PC-9 (cell line): Measurements from ENCODE around the gene ZNF134. TPM values are rescaled to one million over a fixed set of nuclear protein-coding genes. Genes with fewer than 3 reads are reported as not detected.

Experiments
- BruUV-seq: library from RNA; stranded (reverse); fragments of 400-500 nt; replicated peaks from 2 replicates; lab custom pipeline; 2021; lab: Mats Ljungman, UMichigan
- CTCF ChIA-PET: fragments of 300-600 bp; sonication (Branson Sonifier 250); formaldehyde crosslinking; loops from one replicate; lab custom pipeline; 2022; ENCODE audit warnings: antibody characterized with exemption; lab: Charles Lee
- POLR2A ChIA-PET: fragments of 300-600 bp; sonication (Branson Sonifier 250); formaldehyde crosslinking; loops from one replicate; lab custom pipeline; 2022; ENCODE audit warnings: antibody characterized with exemption; ENCODE audit not compliant: unreplicated experiment; lab: Charles Lee
- DNase-seq, 2 experiments: peaks; one replicate each; pipeline versions ENCODE4 v3.0.0 to v3.0.0-alpha.2; 2015 to 2022; ENCODE audit warnings: mixed read lengths in 1 of 2
- H2AFZ ChIP-seq: fragments of 200-600 bp; sonication (generic); 2 replicates; pipeline ENCODE4 v1.8.1; 2017; ENCODE audit warnings: antibody characterized with exemption
- H3F3A ChIP-seq: fragments of 200-600 bp; sonication (generic); 2 replicates; pipeline ENCODE4 v1.8.1; 2017; ENCODE audit warnings: antibody characterized with exemption, mild to moderate bottlenecking, low read depth; ENCODE audit not compliant: insufficient read depth
- H3K27ac ChIP-seq: fragments of 200-600 bp; sonication (generic); 2 replicates; pipeline ENCODE4 v1.6.1; 2016; ENCODE audit warnings: mixed run types
- H3K27me3 ChIP-seq: fragments of 200-600 bp; sonication (generic); 2 replicates; pipeline ENCODE4 v1.6.1; 2016; ENCODE audit warnings: low read depth, mixed run types; ENCODE audit not compliant: insufficient read depth
- H3K36me3 ChIP-seq: fragments of 200-600 bp; sonication (generic); 2 replicates; pipeline ENCODE4 v1.6.1; 2016; ENCODE audit warnings: low read depth, mixed run types
- H3K4me1 ChIP-seq: fragments of 200-600 bp; sonication (generic); replicated peaks from 2 replicates; pipeline ENCODE4 v1.6.1; 2016; ENCODE audit warnings: mixed run types; ENCODE audit not compliant: insufficient read depth
- H3K4me2 ChIP-seq: fragments of 200-600 bp; sonication (generic); 2 replicates; pipeline ENCODE4 v1.6.1; 2017; ENCODE audit warnings: mixed run types
- H3K4me3 ChIP-seq: fragments of 200-600 bp; sonication (generic); 2 replicates; pipeline ENCODE4 v1.6.1; 2016; ENCODE audit warnings: mixed run types
- H3K79me2 ChIP-seq: fragments of 200-600 bp; sonication (generic); 2 replicates; pipeline ENCODE4 v1.6.1; 2017; ENCODE audit warnings: low read depth, mixed run types
- H3K9me2 ChIP-seq: fragments of 200-600 bp; sonication (generic); 2 replicates; pipeline ENCODE4 v1.8.1; 2017; ENCODE audit warnings: mild to moderate bottlenecking; ENCODE audit not compliant: insufficient read depth
- H3K9me3 ChIP-seq: fragments of 200-600 bp; sonication (generic); 2 replicates; pipeline ENCODE4 v1.8.1; 2016; ENCODE audit warnings: low read depth; ENCODE audit not compliant: insufficient read depth
- H4K20me1 ChIP-seq: fragments of 200-600 bp; sonication (generic); 2 replicates; pipeline ENCODE4 v1.8.1; 2017; ENCODE audit not compliant: insufficient read depth
- intact Hi-C: fragments of 100-400 bp; cut with micrococcal nuclease; formaldehyde crosslinking; loops from one replicate; pipeline ENCODE4 v1.10.0; 2022; ENCODE audit not compliant: unreplicated experiment
- total RNA-seq: library from RNA; stranded (reverse); gene quantifications from 2 replicates; pipeline ENCODE4 v1.2.3, GENCODE V29; 2021
- TF ChIP-seq, protein P1 (sequence below): fragments of 200-600 bp; sonication (generic); conservative IDR thresholded peaks from 2 replicates; pipeline ENCODE4 v1.6.1; 2017; ENCODE audit warnings: mixed run types, antibody characterized with exemption, mild to moderate bottlenecking, moderate library complexity

The ZNF134 gene
- total RNA-seq, 1 experiment from 2014 or later: 16.5 TPM

DNA sequence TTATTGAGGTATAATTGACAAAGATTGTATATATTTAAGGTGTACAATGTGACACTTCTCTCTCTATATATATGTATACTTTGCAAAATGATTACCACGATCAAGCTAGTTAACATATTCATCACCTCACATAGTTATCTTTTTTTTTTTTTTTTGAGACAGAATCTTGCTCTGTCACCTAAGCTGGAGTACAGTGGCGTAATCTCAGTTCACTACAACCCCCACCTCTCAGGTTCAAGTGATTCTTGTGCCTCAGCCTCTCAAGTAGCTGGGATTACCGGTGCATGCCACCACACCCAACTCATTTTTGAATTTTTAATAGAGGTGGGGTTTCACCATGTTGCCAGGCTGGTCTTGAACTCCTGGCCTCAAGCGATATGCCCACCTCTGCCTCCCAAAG, 58.4 kb downstream of the ZNF134 start:
- Histone ChIP-seq H3K4me3 (no peak overlapping the region), H2AFZ (no peak overlapping the region), H3K9me2 (no peaks in the 10 kb centered on the region), H3K9me3 (no peaks in the 10 kb centered on the region), H3F3A (no peaks in the 10 kb centered on the region), H3K27ac (no peak overlapping the region), H3K36me3 (no peaks in the 10 kb centered on the region), H3K27me3 (peaks cover 9% of the 10 kb centered on the region), H3K4me2 (no peak overlapping the region), H3K79me2 (no peaks in the 10 kb centered on the region), H4K20me1 (no peaks in the 10 kb centered on the region), H3K4me1 (no peaks in the 10 kb centered on the region)
- BruUV-seq: no TSS peak
- CTCF ChIA-PET: no interaction called here
- POLR2A ChIA-PET: interaction anchor here (0.6 kb wide), 1 partner anchor 8 kb away, joined by 5 read pairs; no protein-coding TSS in a partner anchor
- no peak for DNase-seq
- TF ChIP-seq, protein P1, sequence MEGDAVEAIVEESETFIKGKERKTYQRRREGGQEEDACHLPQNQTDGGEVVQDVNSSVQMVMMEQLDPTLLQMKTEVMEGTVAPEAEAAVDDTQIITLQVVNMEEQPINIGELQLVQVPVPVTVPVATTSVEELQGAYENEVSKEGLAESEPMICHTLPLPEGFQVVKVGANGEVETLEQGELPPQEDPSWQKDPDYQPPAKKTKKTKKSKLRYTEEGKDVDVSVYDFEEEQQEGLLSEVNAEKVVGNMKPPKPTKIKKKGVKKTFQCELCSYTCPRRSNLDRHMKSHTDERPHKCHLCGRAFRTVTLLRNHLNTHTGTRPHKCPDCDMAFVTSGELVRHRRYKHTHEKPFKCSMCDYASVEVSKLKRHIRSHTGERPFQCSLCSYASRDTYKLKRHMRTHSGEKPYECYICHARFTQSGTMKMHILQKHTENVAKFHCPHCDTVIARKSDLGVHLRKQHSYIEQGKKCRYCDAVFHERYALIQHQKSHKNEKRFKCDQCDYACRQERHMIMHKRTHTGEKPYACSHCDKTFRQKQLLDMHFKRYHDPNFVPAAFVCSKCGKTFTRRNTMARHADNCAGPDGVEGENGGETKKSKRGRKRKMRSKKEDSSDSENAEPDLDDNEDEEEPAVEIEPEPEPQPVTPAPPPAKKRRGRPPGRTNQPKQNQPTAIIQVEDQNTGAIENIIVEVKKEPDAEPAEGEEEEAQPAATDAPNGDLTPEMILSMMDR: no peak
- intact Hi-C loops: no loop called here

Other genes starting within 250 kb of the ZNF134 start
- gene ZNF548, start 224.4 kb upstream of the ZNF134 start, total RNA-seq: 18.0 and 18.2 TPM in 2 replicates
- 10.5 TPM in 2 replicates for gene ZNF17, start 203.1 kb upstream of the ZNF134 start, total RNA-seq
- gene ZNF749, start 178.9 kb upstream of the ZNF134 start, total RNA-seq: 17.9 and 19.4 TPM in 2 replicates
- gene VN1R1, start 157.1 kb upstream of the ZNF134 start, total RNA-seq: 0.70 and 0.98 TPM in 2 replicates
- 8.3 and 9.1 TPM in 2 replicates for gene ZNF772, start 136.7 kb upstream of the ZNF134 start, total RNA-seq
- 12.9 and 15.2 TPM in 2 replicates for gene ZNF419, start 126.5 kb upstream of the ZNF134 start, total RNA-seq
- gene ZNF773, start 114.3 kb upstream of the ZNF134 start, total RNA-seq: 12.1 and 14.0 TPM in 2 replicates
- 5.2 and 6.5 TPM in 2 replicates for gene ZNF549, start 86.9 kb upstream of the ZNF134 start, total RNA-seq
- gene ZNF550, start 54.4 kb upstream of the ZNF134 start, total RNA-seq: 18.2 and 19.8 TPM in 2 replicates
- 4.8 and 5.6 TPM in 2 replicates for gene ZNF416, start 35.3 kb upstream of the ZNF134 start, total RNA-seq
- 2.2 TPM in 2 replicates for gene ZIK1, start 30.1 kb upstream of the ZNF134 start, total RNA-seq
- gene ZNF530, start 14.4 kb upstream of the ZNF134 start, total RNA-seq: 9.5 and 10.5 TPM in 2 replicates
- gene ZNF211, start 18.9 kb downstream of the ZNF134 start, total RNA-seq: 7.9 and 11.4 TPM in 2 replicates
- gene ZSCAN4, start 54.7 kb downstream of the ZNF134 start, total RNA-seq: not detected in 2 replicates
- gene ZNF551, start 67.7 kb downstream of the ZNF134 start, total RNA-seq: 9.6 and 9.8 TPM in 2 replicates
- 0.17 and 0.20 TPM in 2 replicates for gene ZNF154, start 95.0 kb downstream of the ZNF134 start, total RNA-seq
- gene ZNF671, start 113.4 kb downstream of the ZNF134 start, total RNA-seq: 0.83 and 1.4 TPM in 2 replicates
- gene ZNF776, start 132.6 kb downstream of the ZNF134 start, total RNA-seq: 16.9 and 17.8 TPM in 2 replicates
- 19.0 and 21.3 TPM in 2 replicates for gene ZNF586, start 155.4 kb downstream of the ZNF134 start, total RNA-seq
- gene ZNF552, start 200.7 kb downstream of the ZNF134 start, total RNA-seq: 14.3 and 15.1 TPM in 2 replicates
- 21.2 and 25.2 TPM in 2 replicates for gene ZNF587B, start 216.1 kb downstream of the ZNF134 start, total RNA-seq
- 62.2 and 68.0 TPM in 2 replicates for gene ZNF587, start 235.6 kb downstream of the ZNF134 start, total RNA-seq